Measurements from ENCODE around the gene NUP155. TPM values are rescaled to one million over a fixed set of nuclear protein-coding genes. Genes with fewer than 3 reads are reported as not detected.
"Not testable (repeated sequence)": the region's sequence is repeated elsewhere in the genome, so short reads cannot be mapped to it uniquely, and the experiment has no call there.

The NUP155 gene
- total RNA-seq, 1 donor from 2014 or later: 25.0 TPM

DNA sequence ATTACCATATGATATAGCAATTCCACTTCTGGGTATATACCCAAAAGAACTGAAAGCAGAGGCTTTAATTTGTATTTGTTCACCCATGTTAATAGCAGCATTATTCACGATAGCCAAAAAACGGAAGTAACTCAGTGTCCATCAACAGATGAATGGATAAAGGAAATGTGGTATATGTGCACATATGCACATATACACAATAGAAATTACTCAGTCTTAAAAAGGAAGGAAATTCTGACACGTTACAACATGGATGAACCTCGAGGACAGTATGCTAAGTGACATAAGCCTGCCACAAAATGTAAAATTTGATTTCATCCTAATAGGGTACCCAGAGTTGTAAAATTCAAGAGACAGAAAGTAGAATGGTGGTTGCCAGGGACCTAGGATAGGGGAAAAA, 54.9 kb downstream of the NUP155 start:
- DNase-seq (ENCODE audit: extremely low spot score, unreplicated experiment): no peak
- Mint-ChIP-seq H3K27ac (ENCODE audit: unreplicated experiment) (no peak overlapping the region), H3K4me1 (ENCODE audit: unreplicated experiment) (no peaks in the 10 kb centered on the region), H3K9me3 (ENCODE audit: unreplicated experiment) (no peaks in the 10 kb centered on the region), H3K4me3 (ENCODE audit: unreplicated experiment) (no peak overlapping the region), H3K27me3 (ENCODE audit: unreplicated experiment) (no peaks in the 10 kb centered on the region), H3K36me3 (ENCODE audit: unreplicated experiment) (peaks cover 41% of the 10 kb centered on the region)
- TF ChIP-seq, protein P1, sequence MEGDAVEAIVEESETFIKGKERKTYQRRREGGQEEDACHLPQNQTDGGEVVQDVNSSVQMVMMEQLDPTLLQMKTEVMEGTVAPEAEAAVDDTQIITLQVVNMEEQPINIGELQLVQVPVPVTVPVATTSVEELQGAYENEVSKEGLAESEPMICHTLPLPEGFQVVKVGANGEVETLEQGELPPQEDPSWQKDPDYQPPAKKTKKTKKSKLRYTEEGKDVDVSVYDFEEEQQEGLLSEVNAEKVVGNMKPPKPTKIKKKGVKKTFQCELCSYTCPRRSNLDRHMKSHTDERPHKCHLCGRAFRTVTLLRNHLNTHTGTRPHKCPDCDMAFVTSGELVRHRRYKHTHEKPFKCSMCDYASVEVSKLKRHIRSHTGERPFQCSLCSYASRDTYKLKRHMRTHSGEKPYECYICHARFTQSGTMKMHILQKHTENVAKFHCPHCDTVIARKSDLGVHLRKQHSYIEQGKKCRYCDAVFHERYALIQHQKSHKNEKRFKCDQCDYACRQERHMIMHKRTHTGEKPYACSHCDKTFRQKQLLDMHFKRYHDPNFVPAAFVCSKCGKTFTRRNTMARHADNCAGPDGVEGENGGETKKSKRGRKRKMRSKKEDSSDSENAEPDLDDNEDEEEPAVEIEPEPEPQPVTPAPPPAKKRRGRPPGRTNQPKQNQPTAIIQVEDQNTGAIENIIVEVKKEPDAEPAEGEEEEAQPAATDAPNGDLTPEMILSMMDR (IDR thresholded peaks at IDR 0.05): no peak

DNA sequence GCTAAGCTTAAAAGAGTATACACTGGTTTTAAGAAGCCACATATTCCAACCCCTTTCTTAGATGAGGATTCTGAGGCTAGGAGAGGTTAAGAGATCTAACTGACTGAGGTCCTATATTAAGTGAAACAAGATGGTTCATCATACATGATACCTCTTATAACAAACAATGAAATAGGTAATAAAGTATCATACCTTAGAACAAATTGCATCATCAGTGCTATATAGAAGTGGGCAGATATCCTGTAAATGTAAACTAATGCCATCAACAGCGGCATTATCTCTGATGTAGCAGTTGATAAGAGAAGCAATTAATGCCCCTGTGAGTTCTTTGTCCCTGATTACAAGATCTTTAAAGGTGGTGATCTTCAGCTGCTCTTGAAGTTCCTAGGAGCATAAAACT, 60.5 kb downstream of the NUP155 start:
- TF ChIP-seq, protein P1 (IDR thresholded peaks at IDR 0.05): no peak
- Mint-ChIP-seq H3K4me1 (ENCODE audit: unreplicated experiment) (no peaks in the 10 kb centered on the region), H3K27ac (ENCODE audit: unreplicated experiment) (no peak overlapping the region)

DNA sequence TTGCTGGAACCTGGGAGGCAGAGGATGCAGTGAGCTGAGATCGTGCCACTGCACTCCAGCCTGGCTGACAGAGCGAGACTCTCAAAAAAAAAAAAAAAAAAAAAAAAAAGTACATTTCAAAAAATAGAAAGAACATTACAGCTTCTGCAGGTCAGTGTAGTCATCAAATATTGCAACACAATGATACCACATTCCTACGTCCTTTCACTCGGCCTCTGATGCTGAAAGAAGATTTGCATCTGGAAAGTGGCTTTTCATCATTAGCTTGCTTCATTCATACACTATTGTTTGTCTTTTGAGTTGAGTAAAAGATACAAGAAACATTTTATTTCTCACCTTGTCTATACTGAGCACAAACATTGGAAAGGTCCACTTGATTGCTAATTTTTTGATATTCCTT, 62.1 kb downstream of the NUP155 start:
- Mint-ChIP-seq H3K4me1 (ENCODE audit: unreplicated experiment) (no peaks in the 10 kb centered on the region), H3K27ac (ENCODE audit: unreplicated experiment) (no peak overlapping the region), H3K4me3 (ENCODE audit: unreplicated experiment) (no peak overlapping the region), H3K36me3 (ENCODE audit: unreplicated experiment) (peaks cover 31% of the 10 kb centered on the region), H3K9me3 (ENCODE audit: unreplicated experiment) (no peaks in the 10 kb centered on the region), H3K27me3 (ENCODE audit: unreplicated experiment) (no peaks in the 10 kb centered on the region)
- DNase-seq (ENCODE audit: extremely low spot score, unreplicated experiment): no peak
- TF ChIP-seq, protein P1 (IDR thresholded peaks at IDR 0.05): no peak

More for the DNA sequence above, 60.5 kb downstream of the NUP155 start:
- Mint-ChIP-seq H3K36me3 (ENCODE audit: unreplicated experiment) (peaks cover 30% of the 10 kb centered on the region), H3K9me3 (ENCODE audit: unreplicated experiment) (no peaks in the 10 kb centered on the region), H3K27me3 (ENCODE audit: unreplicated experiment) (no peaks in the 10 kb centered on the region), H3K4me3 (ENCODE audit: unreplicated experiment) (no peak overlapping the region)
- DNase-seq (ENCODE audit: extremely low spot score, unreplicated experiment): no peak

DNA sequence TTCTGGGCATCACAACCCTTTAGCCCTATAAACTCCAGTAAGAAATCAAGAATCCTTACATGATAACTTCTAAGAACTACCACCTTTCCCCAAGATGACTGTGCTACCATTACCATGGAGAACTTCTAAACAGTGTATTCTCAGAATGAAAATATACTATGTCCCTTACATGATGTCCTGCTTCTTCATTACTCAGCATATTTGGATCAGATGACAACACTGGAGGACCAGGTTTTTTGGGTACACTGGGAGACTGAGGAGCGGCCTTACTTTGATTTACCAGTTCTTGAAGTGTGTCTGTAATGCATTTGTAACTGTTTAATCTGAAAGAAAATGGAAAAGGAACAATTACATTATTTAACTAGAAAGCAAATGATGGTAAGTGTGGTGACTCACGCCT, 66.0 kb downstream of the NUP155 start:
- DNase-seq (ENCODE audit: extremely low spot score, unreplicated experiment): no peak
- no peak overlapping the region for H3K4me3 Mint-ChIP-seq (ENCODE audit: unreplicated experiment)
- TF ChIP-seq, protein P1 (IDR thresholded peaks at IDR 0.05): no peak
- peaks cover 30% of the 10 kb centered on the region for H3K36me3 Mint-ChIP-seq (ENCODE audit: unreplicated experiment)
- no peaks in the 10 kb centered on the region for H3K9me3 Mint-ChIP-seq (ENCODE audit: unreplicated experiment)
- H3K27me3 Mint-ChIP-seq (ENCODE audit: unreplicated experiment): no peaks in the 10 kb centered on the region
- no peak overlapping the region for H3K27ac Mint-ChIP-seq (ENCODE audit: unreplicated experiment)
- H3K4me1 Mint-ChIP-seq (ENCODE audit: unreplicated experiment): no peaks in the 10 kb centered on the region

DNA sequence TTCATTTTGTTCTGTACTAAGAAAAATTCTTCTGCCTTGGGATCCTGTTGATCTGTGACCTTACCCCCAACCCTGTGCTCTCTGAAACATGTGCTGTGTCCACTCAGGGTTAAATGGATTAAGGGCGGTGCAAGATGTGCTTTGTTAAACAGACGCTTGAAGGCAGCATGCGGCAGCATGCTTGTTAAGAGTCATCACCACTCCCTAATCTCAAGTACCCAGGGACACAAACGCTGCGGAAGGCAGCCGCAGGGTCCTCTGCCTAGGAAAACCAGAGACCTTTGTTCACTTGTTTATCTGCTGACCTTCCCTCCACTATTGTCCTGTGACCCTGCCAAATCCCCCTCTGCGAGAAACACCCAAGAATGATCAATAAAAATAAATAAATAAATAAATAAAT, 74.6 kb downstream of the NUP155 start:
- H3K4me3 Mint-ChIP-seq (ENCODE audit: unreplicated experiment); DNase-seq (ENCODE audit: extremely low spot score, unreplicated experiment); H3K4me1 Mint-ChIP-seq (ENCODE audit: unreplicated experiment); H3K27ac Mint-ChIP-seq (ENCODE audit: unreplicated experiment); H3K27me3 Mint-ChIP-seq (ENCODE audit: unreplicated experiment); H3K9me3 Mint-ChIP-seq (ENCODE audit: unreplicated experiment): not testable (repeated sequence)
- H3K36me3 Mint-ChIP-seq (ENCODE audit: unreplicated experiment): peaks cover 35% of the 10 kb centered on the region

DNA sequence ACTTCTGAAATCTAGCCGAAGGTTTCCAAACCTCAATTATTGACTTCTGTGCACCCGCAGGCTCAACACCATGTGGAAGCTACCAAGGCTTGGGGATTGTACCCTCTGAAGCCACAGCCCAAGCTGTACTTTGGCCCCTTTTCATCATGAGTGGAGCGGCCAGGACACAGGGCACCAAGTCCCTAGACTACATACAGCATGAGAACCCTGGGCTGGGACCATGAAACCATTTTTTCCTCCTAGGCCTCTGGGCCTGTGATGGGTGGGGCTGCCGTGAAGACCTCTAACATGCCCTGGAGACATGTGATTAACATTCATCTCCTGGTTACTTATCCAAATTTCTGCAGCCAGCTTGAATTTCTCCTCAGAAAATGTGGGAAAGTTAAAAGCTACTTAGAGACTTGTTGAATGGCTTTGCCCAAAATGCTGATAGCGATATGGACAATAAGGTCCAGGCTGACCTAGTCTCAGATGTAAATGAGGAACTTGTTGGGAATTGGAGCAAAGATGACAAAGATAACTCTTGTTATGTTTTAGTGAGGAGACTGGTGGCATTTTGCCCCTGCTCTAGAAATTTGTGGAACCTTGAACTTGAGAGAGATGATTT, 87.6 kb downstream of the NUP155 start:
- Mint-ChIP-seq H3K27ac (ENCODE audit: unreplicated experiment) (no peak overlapping the region), H3K4me1 (ENCODE audit: unreplicated experiment) (no peaks in the 10 kb centered on the region), H3K36me3 (ENCODE audit: unreplicated experiment) (peaks cover 7% of the 10 kb centered on the region), H3K4me3 (ENCODE audit: unreplicated experiment) (no peak overlapping the region), H3K27me3 (ENCODE audit: unreplicated experiment) (no peaks in the 10 kb centered on the region), H3K9me3 (ENCODE audit: unreplicated experiment) (peaks cover 13% of the 10 kb centered on the region)
- TF ChIP-seq, protein P1 (IDR thresholded peaks at IDR 0.05): no peak
- DNase-seq (ENCODE audit: extremely low spot score, unreplicated experiment): no peak
